SH-SY5Y (cell line): Measurements from ENCODE around the gene CRYBG3.

ENCODE experiments used
- GATA2 ChIP-seq: IDR thresholded peaks from 2 replicates; pipeline ENCODE4 v1.6.1; 2011; ENCODE audit warnings: mild to moderate bottlenecking, low read depth, low read length
- GATA3 ChIP-seq: IDR thresholded peaks from 2 replicates; pipeline ENCODE4 v1.6.1; 2011; ENCODE audit warnings: low read depth, mild to moderate bottlenecking, low read length, moderate library complexity

DNA sequence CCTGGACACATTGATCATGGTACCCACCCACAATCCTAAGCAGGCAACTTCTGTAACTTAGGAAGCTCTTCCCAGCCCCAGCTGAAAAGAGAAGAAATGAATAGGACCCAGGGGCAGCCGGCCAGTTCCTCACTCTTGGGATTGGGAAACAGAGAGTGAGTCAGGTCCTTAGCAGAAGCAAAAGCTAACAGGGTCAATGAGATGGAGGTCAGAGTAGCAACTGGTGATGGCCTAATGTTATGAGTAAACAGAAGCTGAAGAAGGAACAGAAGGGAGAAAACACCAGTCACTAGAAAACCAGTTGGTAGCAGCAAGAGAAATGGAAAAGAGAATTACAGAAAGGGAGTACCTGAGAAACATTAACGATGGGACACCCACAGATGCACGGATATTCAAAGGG lies 130.5 kb downstream of the CRYBG3 start:
- TF ChIP-seq GATA2, result no peak
- no peak for TF ChIP-seq GATA3
